Karpas-422 (cell line): ENCODE measurements around the gene HK1. TPM values are rescaled to one million over a fixed set of nuclear protein-coding genes. Genes with fewer than 3 reads are reported as not detected.

ENCODE experiments used
- DNase-seq: peaks from one replicate; pipeline ENCODE4 v3.0.0-alpha.2; 2015
- H2AFZ ChIP-seq: fragments of 200-600 bp; sonication (generic); 2 replicates; pipeline ENCODE4 v1.6.1; 2014; ENCODE audit warnings: antibody characterized with exemption, low read length, mixed read lengths
- H3K27ac ChIP-seq: fragments of 200-600 bp; sonication (generic); 2 replicates; pipeline ENCODE4 v1.5.1; 2014; ENCODE audit warnings: mild to moderate bottlenecking, low read length, moderate library complexity
- H3K27me3 ChIP-seq: fragments of 200-600 bp; sonication (generic); 2 replicates; pipeline ENCODE4 v1.6.1; 2014; ENCODE audit warnings: low read length, mixed read lengths
- H3K36me3 ChIP-seq: fragments of 200-600 bp; sonication (generic); 2 replicates; pipeline ENCODE4 v1.6.1; 2014; ENCODE audit warnings: low read length, mixed read lengths; ENCODE audit not compliant: insufficient read depth
- H3K4me1 ChIP-seq: fragments of 200-600 bp; sonication (generic); 2 replicates; pipeline ENCODE4 v1.6.1; 2014; ENCODE audit warnings: mild to moderate bottlenecking, low read length, mixed read lengths
- H3K4me2 ChIP-seq: fragments of 200-600 bp; sonication (generic); 2 replicates; pipeline ENCODE4 v1.6.1; 2014; ENCODE audit warnings: low read length, low read depth, mild to moderate bottlenecking; ENCODE audit not compliant: poor library complexity, severe bottlenecking
- H3K4me3 ChIP-seq: fragments of 200-600 bp; sonication (generic); 2 replicates; pipeline ENCODE4 v1.5.1; 2014; ENCODE audit warnings: mild to moderate bottlenecking, antibody characterized with exemption, low read length, mixed read lengths
- H3K79me2 ChIP-seq: fragments of 200-600 bp; sonication (generic); 2 replicates; pipeline ENCODE4 v1.6.1; 2014; ENCODE audit warnings: mild to moderate bottlenecking, low read length, mixed read lengths
- H3K9ac ChIP-seq: fragments of 200-600 bp; sonication (generic); 2 replicates; pipeline ENCODE4 v1.6.0; 2014; ENCODE audit warnings: low read length
- H3K9me2 ChIP-seq: fragments of 200-600 bp; sonication (generic), shearing (Covaris generic); replicated peaks from 2 replicates; pipeline ENCODE4 v1.6.0; 2014; ENCODE audit warnings: mild to moderate bottlenecking, low read length, moderate library complexity; ENCODE audit not compliant: insufficient read depth
- H3K9me3 ChIP-seq: fragments of 300-700, 200-600 bp; sonication (generic); 2 replicates; pipeline ENCODE4 v1.6.1; 2014; ENCODE audit warnings: low read length, mixed read lengths
- H4K20me1 ChIP-seq: fragments of 200-600 bp; sonication (generic); 2 replicates; pipeline ENCODE4 v1.6.1; 2014; ENCODE audit warnings: mild to moderate bottlenecking, antibody characterized with exemption, low read length, low read depth; ENCODE audit not compliant: insufficient read depth
- total RNA-seq: library from RNA; depleted of rRNA; stranded (reverse); fragments of >200 nt; shearing (Covaris generic); gene quantifications from 2 replicates; pipeline ENCODE4 v1.2.3, GENCODE V29; 2014; ENCODE audit warnings: low replicate concordance

Gene HK1
- total RNA-seq, 1 experiment from 2014 or later, result 54.6 TPM

- no peaks in the 10 kb centered on the region for H3K27me3 ChIP-seq
- H3K9ac ChIP-seq, result peak overlapping the region; percentile 28
- no peaks in the 10 kb centered on the region for H3K9me3 ChIP-seq
- no peak overlapping the region for H2AFZ ChIP-seq
- peak overlapping the region; percentile 23 for H3K4me2 ChIP-seq
- H3K4me3 ChIP-seq, result no peak overlapping the region
- H3K36me3 ChIP-seq, result no peaks in the 10 kb centered on the region; the same call in 1 of the 2 replicates
- DNase-seq, result no peak
- peaks cover 49% of the 10 kb centered on the region for H3K4me1 ChIP-seq
- H3K9me2 ChIP-seq, result no peaks in the 10 kb centered on the region
- peaks cover 100% of the 10 kb centered on the region for H3K79me2 ChIP-seq
- H4K20me1 ChIP-seq, result peaks cover 10% of the 10 kb centered on the region; the same call in 1 of the 2 replicates
- H3K27ac ChIP-seq, result peak overlapping the region; percentile 37; the same call in 1 of the 2 replicates
Measured at GRCh38 chr10:69334302-69335062, 56.2 kb downstream of the HK1 start.

GRCh38 chr10:69335063-69335587 is 56.8 kb downstream of the HK1 start:
- Histone ChIP-seq H3K9me2 (no peaks in the 10 kb centered on the region), H3K27me3 (no peaks in the 10 kb centered on the region), H2AFZ (no peak overlapping the region), H3K4me2 (peak overlapping the region; percentile 23), H3K36me3 (no peaks in the 10 kb centered on the region), H3K4me1 (peaks cover 50% of the 10 kb centered on the region), H3K9me3 (no peaks in the 10 kb centered on the region), H3K4me3 (no peak overlapping the region), H3K27ac (peak overlapping the region; percentile 37; the same call in 1 of the 2 replicates), H4K20me1 (peaks cover 15% of the 10 kb centered on the region; the same call in 1 of the 2 replicates), H3K79me2 (peaks cover 100% of the 10 kb centered on the region), H3K9ac (peak overlapping the region; percentile 28)
- DNase-seq, result no peak

GRCh38 chr10:69335613-69336012 is 57.3 kb downstream of the HK1 start:
- H2AFZ ChIP-seq, result no peak overlapping the region
- H3K4me3 ChIP-seq, result no peak overlapping the region
- H3K9ac ChIP-seq, result no peak overlapping the region
- H3K27ac ChIP-seq, result no peak overlapping the region
- no peak for DNase-seq
- H3K4me1 ChIP-seq, result peaks cover 50% of the 10 kb centered on the region
- H3K9me2 ChIP-seq, result no peaks in the 10 kb centered on the region
- H3K36me3 ChIP-seq, result no peaks in the 10 kb centered on the region
- no peaks in the 10 kb centered on the region for H3K27me3 ChIP-seq
- H3K9me3 ChIP-seq, result no peaks in the 10 kb centered on the region
- peaks cover 15% of the 10 kb centered on the region; the same call in 1 of the 2 replicates for H4K20me1 ChIP-seq
- no peak overlapping the region for H3K4me2 ChIP-seq
- peaks cover 100% of the 10 kb centered on the region for H3K79me2 ChIP-seq

- Histone ChIP-seq H3K4me1 (peaks cover 50% of the 10 kb centered on the region), H2AFZ (no peak overlapping the region), H3K79me2 (peaks cover 99% of the 10 kb centered on the region), H3K27me3 (no peaks in the 10 kb centered on the region), H3K9me2 (no peaks in the 10 kb centered on the region), H3K9ac (no peak overlapping the region), H3K27ac (no peak overlapping the region), H3K9me3 (no peaks in the 10 kb centered on the region), H3K4me2 (no peak overlapping the region), H3K4me3 (no peak overlapping the region), H3K36me3 (no peaks in the 10 kb centered on the region), H4K20me1 (peaks cover 20% of the 10 kb centered on the region; the same call in 1 of the 2 replicates)
- no peak for DNase-seq
Measured at GRCh38 chr10:69336952-69337295, 58.6 kb downstream of the HK1 start.

GRCh38 chr10:69337296-69338132 is 59.2 kb downstream of the HK1 start:
- Histone ChIP-seq H3K9ac (no peak overlapping the region), H3K9me3 (no peaks in the 10 kb centered on the region), H3K9me2 (no peaks in the 10 kb centered on the region), H3K4me1 (peaks cover 55% of the 10 kb centered on the region), H3K4me3 (no peak overlapping the region), H3K4me2 (no peak overlapping the region), H3K27ac (no peak overlapping the region), H2AFZ (no peak overlapping the region), H3K27me3 (no peaks in the 10 kb centered on the region), H3K79me2 (peaks cover 99% of the 10 kb centered on the region), H4K20me1 (peaks cover 24% of the 10 kb centered on the region; the same call in 1 of the 2 replicates), H3K36me3 (no peaks in the 10 kb centered on the region)
- no peak for DNase-seq

- peaks cover 56% of the 10 kb centered on the region for H3K4me1 ChIP-seq
Measured at GRCh38 chr10:69338133-69338456, 59.8 kb downstream of the HK1 start.

GRCh38 chr10:69338547-69339450 is 60.5 kb downstream of the HK1 start:
- Histone ChIP-seq H2AFZ (no peak overlapping the region), H3K4me1 (peaks cover 58% of the 10 kb centered on the region), H3K9ac (no peak overlapping the region), H3K4me2 (no peak overlapping the region), H3K9me2 (no peaks in the 10 kb centered on the region), H3K27ac (no peak overlapping the region; the same call in 1 of the 2 replicates), H3K36me3 (no peaks in the 10 kb centered on the region), H3K9me3 (no peaks in the 10 kb centered on the region), H4K20me1 (peaks cover 35% of the 10 kb centered on the region), H3K27me3 (no peaks in the 10 kb centered on the region), H3K79me2 (peaks cover 99% of the 10 kb centered on the region), H3K4me3 (no peak overlapping the region)
- no peak for DNase-seq

More at GRCh38 chr10:69338133-69338456, 59.8 kb downstream of the HK1 start:
- Histone ChIP-seq H3K9me2 (no peaks in the 10 kb centered on the region), H2AFZ (no peak overlapping the region), H3K4me3 (no peak overlapping the region), H4K20me1 (peaks cover 30% of the 10 kb centered on the region), H3K4me2 (no peak overlapping the region), H3K9ac (no peak overlapping the region), H3K27me3 (no peaks in the 10 kb centered on the region), H3K79me2 (peaks cover 99% of the 10 kb centered on the region), H3K9me3 (no peaks in the 10 kb centered on the region), H3K27ac (no peak overlapping the region), H3K36me3 (no peaks in the 10 kb centered on the region)
- no peak for DNase-seq
